GM19238 (cell line): Measurements from ENCODE around the gene GABBR2.
A peak's percentile ranks its signal among the peaks of the same experiment; 100 is the strongest.
"Not testable (repeated sequence)": the region's sequence is repeated elsewhere in the genome, so short reads cannot be mapped to it uniquely, and the experiment has no call there.

ENCODE experiments used
- DNase-seq: peaks from one replicate; pipeline ENCODE4 v3.0.0; 2011; ENCODE audit warnings: low spot score; ENCODE audit not compliant: insufficient read length

GABBR2 gene

DNA sequence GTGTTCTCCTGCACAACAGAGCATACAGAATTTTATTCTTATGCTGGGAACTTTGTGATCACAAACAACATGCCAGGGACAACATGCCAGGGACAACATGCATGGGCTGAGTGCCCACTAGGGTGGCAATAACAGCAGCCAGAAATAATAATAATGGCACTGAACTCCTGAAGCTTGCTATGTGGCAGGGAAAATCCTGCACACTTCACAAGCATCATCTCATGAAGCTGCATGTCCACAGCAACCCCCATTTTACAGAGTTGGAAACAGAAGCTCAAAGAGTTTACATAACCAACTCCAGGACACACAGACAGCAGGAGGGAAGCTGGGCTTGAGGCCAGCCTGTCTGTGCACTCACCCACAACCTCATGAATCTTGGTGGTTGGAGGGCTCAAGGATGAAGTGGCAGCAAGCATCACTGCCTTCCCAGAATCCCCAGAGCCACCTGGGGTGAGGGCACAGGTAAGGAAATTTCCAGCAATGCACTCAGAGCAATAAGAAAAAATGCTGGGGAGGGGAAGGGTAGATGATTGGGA lies 111.4 kb downstream of the GABBR2 start:
- no peak for DNase-seq

DNA sequence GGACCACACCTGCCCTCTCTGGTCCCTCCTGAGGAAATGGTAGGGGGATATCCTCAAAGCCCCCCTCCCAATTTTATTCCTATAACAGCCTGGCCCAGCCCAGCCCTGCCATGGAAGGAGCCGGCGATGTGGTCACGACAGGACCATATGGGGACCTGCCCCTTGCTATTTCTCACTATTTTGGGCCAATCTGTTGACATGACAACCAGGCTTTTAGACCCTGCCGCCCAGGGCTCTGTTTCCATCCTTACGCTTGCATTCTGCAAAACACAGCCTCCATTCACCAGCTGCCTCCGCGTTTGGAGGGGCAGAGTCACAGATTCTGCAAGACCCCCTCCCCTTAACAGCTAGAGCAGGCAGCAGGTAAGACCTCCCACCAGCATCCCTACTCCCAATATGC lies 112.2 kb downstream of the GABBR2 start:
- DNase-seq: no peak

DNA sequence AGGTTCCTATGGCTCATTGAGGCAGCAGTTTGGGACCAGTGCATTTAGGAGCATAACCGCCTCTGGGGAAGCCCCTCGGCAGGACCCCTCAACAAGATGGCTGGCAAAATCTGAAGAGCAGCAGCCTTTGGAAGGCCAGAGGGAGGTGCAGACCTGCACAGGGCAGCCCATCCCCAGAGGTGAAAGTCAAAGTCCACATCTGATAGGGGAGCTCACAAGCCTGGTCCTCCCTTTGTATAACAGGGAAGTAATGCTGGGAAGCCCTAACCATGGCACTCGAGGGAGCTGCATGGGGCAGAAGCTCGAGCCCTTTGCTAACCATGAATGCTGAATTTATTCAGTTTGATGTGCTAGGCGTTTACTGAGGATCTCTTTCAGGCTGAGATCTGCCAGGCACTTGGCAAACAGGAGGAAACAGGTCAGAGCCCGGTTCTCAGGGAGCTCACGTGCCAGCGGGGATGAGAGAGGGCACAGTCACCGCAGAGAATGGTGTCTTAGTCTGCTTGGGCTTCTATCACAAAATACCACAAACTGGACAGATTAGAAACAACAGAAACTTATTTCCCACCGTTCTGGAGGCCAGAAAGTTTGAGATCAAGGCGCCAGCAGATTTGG lies 114.1 kb downstream of the GABBR2 start:
- DNase-seq: no peak

DNA sequence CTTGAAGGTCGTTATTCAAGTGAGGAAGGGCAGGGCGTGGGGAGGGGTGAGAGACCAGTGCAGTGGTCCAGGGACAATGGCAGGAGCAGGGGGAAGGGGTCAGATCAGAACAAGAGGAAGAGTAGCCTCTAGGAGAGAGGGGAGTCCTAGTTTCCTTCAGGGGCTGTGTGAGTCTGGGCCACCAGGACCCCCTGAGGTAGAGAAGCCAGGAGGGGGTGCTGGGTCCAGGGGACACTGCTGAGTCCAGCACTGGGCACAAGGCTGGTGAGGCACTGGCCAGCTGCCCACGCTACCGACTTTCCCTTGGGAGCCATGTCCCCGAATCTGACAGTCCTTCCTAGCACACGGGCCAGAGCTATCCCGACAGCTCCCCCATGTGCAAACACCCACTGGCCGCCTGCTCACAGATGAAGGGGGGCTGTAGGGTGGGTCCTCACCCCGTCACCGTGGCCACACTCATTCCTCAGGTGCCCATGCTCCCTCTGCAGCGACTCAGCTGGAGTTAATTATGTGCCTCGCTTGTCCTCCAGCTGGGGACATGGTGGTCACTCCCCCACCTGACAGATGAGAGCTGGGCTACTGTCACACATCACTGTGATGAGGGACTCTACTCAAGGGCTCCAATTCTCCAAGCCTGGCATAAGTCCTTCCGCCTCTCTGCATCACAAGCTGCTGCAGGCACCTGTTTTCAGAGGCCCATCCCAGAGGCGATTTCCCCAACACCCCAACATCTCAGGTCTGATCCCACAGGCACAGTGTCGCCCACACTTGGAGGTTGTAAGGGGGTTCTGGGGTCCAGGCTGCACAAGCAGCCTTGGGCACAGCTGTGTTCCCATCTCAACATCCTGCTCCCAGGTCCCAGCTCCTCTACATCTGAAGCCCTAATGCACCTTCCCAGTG lies 115.1 kb downstream of the GABBR2 start:
- no peak for DNase-seq

DNA sequence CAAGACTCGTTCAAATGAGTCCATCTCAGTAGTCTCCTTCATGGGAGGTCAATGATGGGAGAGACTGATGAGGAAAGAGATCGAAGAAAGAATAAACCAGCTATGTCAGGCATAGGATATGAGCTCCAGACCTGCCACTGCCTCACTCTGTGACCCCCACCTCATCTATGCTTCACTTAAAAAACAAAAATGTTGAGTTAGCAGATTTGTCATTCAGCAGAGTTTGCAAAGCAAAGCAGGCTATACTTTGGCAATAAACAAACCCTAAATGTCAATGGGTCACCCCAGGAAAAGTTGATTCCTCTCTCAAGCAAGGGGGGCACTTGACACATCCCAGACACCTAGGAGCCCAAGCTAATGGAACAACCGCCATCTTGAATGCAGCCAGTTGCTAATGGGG lies 117.0 kb downstream of the GABBR2 start:
- no peak for DNase-seq

DNA sequence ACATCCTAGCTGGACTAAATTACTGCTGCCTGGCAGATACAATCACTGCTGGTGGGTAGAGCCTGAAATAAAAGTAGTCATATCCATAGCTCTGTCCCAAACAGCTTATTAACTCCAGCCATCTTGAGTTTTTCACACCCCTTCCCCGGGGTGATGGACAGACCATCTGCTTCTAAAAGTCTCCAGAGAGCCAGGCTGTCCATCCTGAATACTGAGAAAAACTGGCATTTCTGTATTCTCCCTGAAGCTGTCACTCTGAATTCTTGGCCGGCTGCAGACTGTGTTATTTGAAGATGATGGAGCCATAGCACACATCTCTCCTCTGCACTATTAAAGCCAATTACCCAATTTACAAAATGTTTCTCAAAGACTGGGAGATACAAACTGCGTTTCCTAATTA lies 118.6 kb downstream of the GABBR2 start:
- DNase-seq: no peak

DNA sequence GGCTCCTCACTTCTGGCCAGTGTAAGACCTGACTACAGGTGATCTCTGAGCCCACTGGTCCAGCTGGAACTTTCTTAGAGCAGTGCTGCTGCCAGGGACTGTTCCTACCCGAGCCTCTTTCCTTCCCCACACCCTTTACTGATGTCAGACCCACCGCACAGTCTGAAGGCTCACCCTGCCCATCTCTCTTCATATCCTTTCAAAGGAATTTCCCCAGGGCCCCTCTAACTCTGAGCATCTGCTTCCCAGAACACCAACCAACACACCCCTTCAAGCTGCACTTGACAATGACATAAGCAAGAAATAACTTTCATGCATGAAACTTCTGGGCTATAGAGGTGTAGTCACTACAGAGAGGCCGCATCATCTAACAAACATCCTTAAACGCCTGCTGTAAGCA lies 119.6 kb downstream of the GABBR2 start:
- DNase-seq: no peak

DNA sequence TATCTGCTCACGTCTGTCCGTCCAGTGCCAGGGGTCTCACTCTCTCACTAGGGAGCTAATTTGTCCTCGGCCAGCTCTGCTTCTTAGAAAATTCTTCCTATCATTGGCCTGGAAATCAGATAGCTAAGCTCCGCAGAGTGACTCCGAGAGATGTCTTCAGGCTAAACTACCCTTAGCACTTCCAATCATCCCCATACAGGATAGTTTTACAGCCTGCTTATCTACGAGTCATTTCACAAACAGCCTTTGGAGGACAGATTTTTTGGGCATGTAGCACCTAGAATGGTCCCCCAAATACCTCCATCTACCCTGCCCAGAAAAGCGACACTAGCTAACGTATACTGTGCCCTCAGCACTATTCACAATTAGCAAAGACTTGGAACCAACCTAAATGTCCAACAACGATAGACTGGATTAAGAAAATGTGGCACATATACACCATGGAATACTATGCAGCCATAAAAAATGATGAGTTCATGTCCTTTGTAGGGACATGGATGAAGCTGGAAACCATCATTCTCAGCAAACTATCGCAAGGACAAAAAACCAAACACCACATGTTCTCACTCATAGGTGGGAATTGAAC lies 123.8 kb downstream of the GABBR2 start:
- not testable (repeated sequence) for DNase-seq

DNA sequence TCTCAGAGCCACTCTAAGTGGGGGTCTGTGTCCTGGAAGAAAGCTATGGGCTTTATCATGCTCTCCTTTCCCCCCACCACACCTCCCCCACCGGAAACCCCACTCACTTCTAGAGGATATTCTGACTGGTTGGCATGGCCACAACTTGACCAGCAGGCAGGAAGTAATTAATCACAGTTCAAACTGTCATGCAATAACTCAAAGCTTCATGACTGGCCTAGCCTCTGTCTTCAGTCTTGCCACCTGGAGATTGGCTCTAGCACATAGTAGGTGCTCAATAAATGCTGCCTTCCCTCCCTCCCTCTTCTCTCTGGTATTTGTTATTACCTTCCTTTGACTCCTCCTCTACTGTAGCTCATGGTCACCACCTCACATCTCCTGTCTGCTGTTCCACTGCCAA lies 124.7 kb downstream of the GABBR2 start:
- DNase-seq: no peak

DNA sequence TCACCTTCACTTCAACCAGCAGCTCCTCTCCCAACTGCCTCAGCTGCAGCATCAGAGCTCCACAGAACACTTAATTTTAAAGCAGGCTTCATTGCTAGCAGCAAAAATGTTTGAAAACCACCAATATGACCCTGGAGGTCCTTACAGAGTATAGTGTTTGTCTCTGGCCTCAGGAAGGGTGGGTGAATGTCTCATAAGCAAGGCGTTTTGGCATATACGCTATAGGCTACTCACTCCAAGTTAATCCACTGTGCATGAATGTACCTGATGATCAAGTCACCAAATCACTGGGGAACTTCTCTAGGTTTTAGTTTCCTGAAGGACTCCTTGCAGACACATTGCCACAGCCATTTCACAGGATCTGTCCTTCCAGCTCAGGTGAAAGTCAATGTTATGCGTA lies 125.3 kb downstream of the GABBR2 start:
- DNase-seq: no peak

DNA sequence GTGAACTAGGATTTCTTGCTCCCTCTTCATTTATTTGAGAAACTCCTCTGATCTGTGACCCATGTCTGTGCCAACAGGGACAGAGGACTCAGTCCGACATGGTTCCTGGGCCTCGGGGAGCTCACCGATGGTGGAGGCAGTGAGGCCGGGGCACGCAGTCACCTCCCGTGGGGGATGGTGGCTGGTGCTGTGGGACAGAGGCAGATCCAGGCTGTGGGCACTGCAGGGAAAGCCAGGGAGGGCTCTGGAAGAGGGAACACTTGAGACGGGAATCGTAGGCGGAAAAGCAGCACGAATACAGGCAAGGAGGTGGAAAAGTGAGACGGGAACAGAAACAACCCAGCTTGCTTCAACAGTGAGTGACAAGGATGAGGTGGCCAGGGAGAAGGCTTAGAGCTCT lies 127.8 kb downstream of the GABBR2 start:
- DNase-seq: no peak

DNA sequence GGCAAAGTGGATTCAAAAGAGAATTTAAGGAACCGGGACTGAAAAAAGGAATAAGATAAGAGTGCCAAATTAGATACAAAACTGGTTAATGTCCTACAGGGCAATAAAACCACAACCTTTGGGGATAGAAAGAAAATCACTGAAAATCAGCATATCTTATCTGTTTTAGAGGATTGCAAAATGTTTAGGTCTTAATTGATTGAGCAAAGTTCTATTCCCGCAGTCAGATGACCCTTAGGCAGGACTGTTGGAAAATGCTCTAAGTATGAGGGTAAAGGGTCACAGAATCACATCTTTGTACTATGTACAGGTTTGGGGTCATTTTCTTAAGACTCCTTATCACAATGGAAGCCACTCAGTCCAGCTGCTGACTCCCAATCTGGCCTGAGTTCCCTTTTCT lies 129.0 kb downstream of the GABBR2 start:
- no peak for DNase-seq

DNA sequence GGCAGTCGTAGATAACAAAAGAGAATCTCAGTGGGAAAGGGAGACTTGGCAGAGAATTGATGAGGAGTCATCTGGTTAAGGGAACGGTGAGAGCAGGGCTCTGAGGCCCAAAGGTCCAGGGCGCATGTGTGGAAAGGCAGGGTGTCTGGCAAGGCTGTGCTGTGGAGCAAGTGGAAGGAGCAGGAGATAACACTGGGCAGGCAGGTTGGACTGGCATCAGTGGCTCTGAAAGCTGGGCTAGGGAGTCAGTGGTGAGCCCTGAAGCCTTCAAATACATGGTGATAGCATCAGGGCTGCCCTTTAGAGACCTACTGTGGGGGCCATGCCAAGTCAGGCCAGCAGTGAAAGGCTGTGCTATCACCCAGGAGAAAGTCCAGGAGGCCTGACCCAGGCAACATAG lies 131.3 kb downstream of the GABBR2 start:
- DNase-seq: no peak

DNA sequence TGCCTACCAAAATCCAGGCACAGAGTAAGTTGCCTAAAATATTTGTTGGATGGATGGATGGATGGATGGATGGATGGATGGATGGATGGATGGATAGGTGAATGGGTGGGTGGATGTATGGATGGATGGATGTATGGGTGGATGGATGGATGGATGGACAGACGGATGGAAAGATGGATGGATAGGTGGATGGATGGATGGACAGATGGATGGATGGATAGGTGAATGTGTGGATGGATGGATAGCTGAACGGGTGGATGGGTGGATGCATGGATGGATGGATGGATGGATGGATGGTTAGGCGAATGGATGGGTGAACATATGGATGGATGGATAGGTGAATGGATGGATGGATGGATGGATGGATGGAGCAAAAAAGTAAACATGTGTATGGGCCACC lies 131.9 kb downstream of the GABBR2 start:
- DNase-seq: no peak

DNA sequence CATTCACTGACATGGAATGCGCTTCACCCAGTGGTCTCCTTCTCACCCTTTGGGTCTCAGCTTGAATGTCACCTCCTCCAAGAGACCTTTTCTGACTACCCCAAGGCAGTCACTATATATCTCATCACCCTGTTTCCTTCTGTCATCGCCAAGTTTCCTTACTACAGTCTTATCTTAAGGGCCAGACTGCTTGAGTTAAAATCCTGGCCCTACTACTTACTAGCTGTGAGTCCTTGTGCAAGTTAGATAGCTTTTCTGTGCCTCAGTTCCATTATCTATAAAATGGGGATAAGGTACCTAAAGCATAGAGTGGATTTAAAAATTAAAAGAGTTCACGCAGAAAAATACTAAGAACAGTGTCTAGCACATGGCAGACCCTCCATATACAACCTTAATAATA lies 132.4 kb downstream of the GABBR2 start:
- no peak for DNase-seq

DNA sequence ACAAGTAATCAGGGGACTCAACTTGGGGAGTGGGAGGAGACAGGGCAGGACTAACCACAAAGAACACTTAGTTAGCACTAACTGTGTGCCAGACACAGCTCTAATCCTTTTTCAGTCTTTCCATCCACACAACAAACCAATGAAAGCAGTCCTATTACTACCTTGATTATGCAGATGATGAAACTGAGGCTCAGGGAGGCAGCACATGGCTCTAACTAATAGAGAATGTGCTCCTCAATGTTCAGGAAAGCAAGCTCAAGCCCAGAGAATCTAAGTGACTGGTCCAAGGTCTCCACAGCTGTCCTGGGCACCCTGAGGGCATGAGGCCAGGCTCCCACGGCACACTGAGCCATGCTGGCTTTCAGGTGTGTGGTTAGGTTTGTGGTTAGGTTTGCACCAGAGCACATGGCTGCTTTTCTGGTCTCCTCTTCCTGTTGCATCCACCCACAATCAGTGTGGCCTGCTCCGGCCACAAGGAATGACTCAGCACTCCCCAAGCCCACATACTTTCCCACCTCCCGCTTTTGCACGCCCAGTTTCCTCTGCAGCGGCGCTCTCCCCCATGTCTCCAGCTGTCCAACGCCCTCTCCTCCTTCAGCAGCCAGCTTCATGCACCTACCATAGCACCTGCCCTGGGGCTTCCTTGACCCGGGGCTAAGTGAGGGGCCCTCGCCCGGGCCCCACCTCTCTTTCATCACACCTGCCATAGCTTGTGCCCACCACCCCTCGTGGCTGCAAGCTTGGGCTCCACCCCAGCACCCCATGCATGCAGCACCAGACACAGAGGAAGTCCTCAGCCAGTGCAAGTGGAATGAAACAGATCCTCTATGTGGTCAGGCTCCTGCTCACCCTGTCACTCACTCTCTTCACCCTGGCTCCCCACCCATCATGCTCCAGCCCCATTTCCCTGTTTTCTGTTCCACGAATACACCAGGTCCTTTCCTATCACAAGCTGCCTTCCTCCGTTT lies 133.1 kb downstream of the GABBR2 start:
- DNase-seq: peak; percentile 59

DNA sequence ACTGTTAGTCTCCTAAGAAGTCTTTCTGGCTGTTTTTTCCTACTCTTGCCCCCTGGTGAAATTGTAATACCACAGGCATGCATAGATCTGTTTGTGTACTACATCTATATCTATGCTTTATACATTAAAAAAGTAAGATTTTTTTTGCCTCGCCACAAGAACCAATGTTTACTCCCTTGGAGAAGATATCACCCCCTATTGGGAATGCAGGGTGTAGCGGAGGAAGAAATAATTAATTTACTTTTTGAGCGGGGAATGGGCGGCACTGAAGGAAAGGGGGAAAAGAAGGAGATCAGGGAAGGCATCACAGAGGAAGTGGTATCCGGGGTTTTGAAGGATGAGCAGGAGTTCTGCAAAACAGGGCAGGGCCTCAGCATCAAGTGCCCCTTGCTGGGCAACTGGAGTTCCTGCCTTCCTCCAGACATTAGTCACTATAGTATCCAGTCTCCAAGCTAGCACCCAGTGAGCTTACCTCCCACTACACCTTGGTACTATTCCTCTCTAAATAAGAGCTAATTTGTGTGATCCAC lies 134.9 kb downstream of the GABBR2 start:
- no peak for DNase-seq

DNA sequence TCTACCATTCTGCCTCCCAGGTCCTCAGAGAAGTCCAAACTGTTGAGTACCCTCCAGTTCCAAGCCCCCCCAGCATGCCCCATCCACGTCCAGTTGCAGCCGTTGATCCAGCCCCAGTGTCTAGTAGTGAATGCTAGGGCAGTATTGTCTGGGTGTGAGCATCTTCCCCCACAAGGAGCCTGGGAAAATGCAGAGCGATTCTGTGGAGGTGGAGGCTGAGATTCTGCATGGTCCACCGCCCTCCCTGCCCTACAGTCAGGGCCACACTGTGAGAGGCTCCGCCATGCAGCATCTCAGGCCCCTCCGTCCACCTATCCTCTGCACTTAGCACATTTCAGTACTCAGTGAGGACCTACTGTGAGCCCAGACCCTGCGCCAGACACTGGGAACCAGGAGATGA lies 135.9 kb downstream of the GABBR2 start:
- no peak for DNase-seq

DNA sequence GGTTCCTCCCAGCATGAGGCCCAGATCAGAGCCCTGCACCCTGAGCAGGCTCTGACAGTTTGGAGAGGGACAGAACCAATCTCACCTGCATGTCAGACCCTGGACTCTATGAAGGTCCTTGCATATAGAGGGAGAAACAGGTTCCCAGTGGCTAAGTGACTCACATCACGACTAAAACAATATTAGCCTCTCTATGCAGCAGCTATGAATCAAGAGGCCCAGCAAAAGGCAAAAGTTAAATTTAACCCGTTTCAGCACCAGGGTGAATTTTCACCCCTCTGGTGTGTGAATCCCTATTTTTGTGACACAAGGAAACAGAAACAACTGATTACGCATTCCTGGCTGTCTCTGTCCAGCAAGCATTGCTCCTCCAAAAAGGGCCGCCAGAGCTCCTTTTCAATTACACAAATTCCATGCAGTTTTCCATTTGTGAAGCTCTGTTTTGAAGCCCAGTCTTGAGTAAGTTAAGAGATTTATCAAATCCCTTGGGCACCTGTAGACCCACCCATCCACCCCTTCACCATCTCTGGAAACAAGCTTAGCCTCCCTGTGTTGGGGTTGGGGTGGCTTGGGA lies 136.6 kb downstream of the GABBR2 start:
- DNase-seq: no peak

DNA sequence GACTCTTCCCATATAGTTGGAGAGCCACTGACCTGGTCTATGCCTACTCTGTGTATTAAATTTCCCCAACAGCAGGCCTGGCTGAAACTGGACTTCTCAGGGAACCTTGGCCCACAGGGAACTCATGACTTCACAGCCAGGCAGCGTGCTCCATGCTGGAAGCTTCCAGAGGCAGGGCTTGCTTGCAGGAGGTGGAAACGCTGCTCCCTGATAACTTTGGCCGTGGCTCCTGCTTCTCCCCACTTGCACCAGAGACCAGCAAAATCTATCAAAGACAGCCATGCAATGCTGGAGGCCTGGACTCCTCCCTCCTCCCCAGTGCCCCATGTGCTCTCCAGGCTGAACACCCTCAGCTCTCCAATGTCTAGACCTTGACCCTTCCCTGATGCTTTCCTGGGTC lies 137.1 kb downstream of the GABBR2 start:
- DNase-seq: no peak
